HepG2 (cell line): ENCODE measurements around the gene YIF1B. TPM values are rescaled to one million over a fixed set of nuclear protein-coding genes. Genes with fewer than 3 reads are reported as not detected.

Experiments
- ADNP ChIP-seq: sonication (generic); formaldehyde crosslinking; IDR thresholded peaks from 2 replicates; pipeline ENCODE4 v1.4.0; 2020; ENCODE audit warnings: missing genetic modification reagents
- ATF7-NPFF ChIP-seq: sonication (generic); formaldehyde crosslinking; IDR thresholded peaks from 2 replicates; pipeline ENCODE4 v1.8.1; 2023; ENCODE audit warnings: mild to moderate bottlenecking, low read depth, missing genetic modification reagents, moderate library complexity
- ATM ChIP-seq: fragments of 450-650 bp; IDR thresholded peaks from 2 replicates; pipeline ENCODE4 v1.7.1; 2017; ENCODE audit warnings: mild to moderate bottlenecking, borderline replicate concordance
- HNRNPUL1 ChIP-seq: fragments of 200-400 bp; formaldehyde crosslinking; IDR thresholded peaks from 2 replicates; pipeline ENCODE4 v1.6.1; 2017; ENCODE audit warnings: low read depth, mild to moderate bottlenecking, low read length, moderate library complexity
- MAX ChIP-seq: IDR thresholded peaks from 2 replicates; pipeline ENCODE4 v1.6.1; 2012; ENCODE audit warnings: inconsistent platforms
- MLLT10 ChIP-seq: sonication (generic); formaldehyde crosslinking; IDR thresholded peaks from 2 replicates; pipeline ENCODE4 v1.4.0; 2020; ENCODE audit warnings: missing genetic modification reagents
- NBN ChIP-seq: fragments of 450-650 bp; conservative IDR thresholded peaks from 2 replicates; pipeline ENCODE4 v1.6.1; 2017
- NR2C2 ChIP-seq: sonication (generic); formaldehyde crosslinking; IDR thresholded peaks from 2 replicates; pipeline ENCODE4 v1.4.0; 2020; ENCODE audit warnings: missing genetic modification reagents, mild to moderate bottlenecking, moderate library complexity, borderline replicate concordance
- PPARG ChIP-seq: conservative IDR thresholded peaks from 2 replicates; pipeline ENCODE4 v1.6.1; 2016; ENCODE audit warnings: missing biosample characterization, missing genetic modification reagents
- RBFOX2 ChIP-seq: fragments of 200-400 bp; formaldehyde crosslinking; IDR thresholded peaks from 2 replicates; pipeline ENCODE4 v1.6.1; 2017; ENCODE audit warnings: low read depth, mild to moderate bottlenecking, low read length
- SOX13 ChIP-seq, 3 experiments: fragments of 450-650 bp in 1 of 3; sonication (generic) in 1 of 3; formaldehyde crosslinking in 1 of 3; IDR thresholded peaks in 2 of 3; conservative IDR thresholded peaks in 1 of 3; 2 replicates each; pipeline versions ENCODE4 v1.5.0 to v1.6.1; 2016 to 2020; ENCODE audit warnings: antibody characterized with exemption in 1 of 3, mild to moderate bottlenecking in 1 of 3, missing compliant biosample characterization in 1 of 3, missing genetic modification reagents in 1 of 3, moderate library complexity in 1 of 3
- SPEN ChIP-seq: sonication (generic); formaldehyde crosslinking; IDR thresholded peaks from 2 replicates; pipeline ENCODE4 v1.5.1; 2020; ENCODE audit warnings: low read depth, mild to moderate bottlenecking, missing genetic modification reagents
- STAT5B ChIP-seq: sonication (generic); formaldehyde crosslinking; IDR thresholded peaks from 2 replicates; pipeline ENCODE4 v1.4.0; 2020; ENCODE audit warnings: missing genetic modification reagents
- TEAD2 ChIP-seq: sonication (generic); formaldehyde crosslinking; IDR thresholded peaks from 2 replicates; pipeline ENCODE4 v1.9.0; 2021; ENCODE audit warnings: missing genetic modification reagents
- THYN1 ChIP-seq: sonication (generic); formaldehyde crosslinking; IDR thresholded peaks from 2 replicates; pipeline ENCODE4 v1.8.1; 2023; ENCODE audit warnings: low read depth, mild to moderate bottlenecking, moderate library complexity, missing genetic modification reagents, borderline replicate concordance
- ZBTB21 ChIP-seq: sonication (generic); formaldehyde crosslinking; IDR thresholded peaks from 2 replicates; pipeline ENCODE4 v1.4.0; 2020; ENCODE audit warnings: missing genetic modification reagents
- ZFP36L1 ChIP-seq: sonication (generic); formaldehyde crosslinking; IDR thresholded peaks from 2 replicates; pipeline ENCODE4 v1.8.0; 2022; ENCODE audit warnings: mild to moderate bottlenecking, missing genetic modification reagents, moderate library complexity
- ZFY ChIP-seq: sonication (generic); formaldehyde crosslinking; IDR thresholded peaks from 2 replicates; pipeline ENCODE4 v1.4.0; 2020; ENCODE audit warnings: missing genetic modification reagents
- ZNF10 ChIP-seq: sonication (generic); formaldehyde crosslinking; IDR thresholded peaks from 2 replicates; pipeline ENCODE4 v1.4.0; 2020; ENCODE audit warnings: mild to moderate bottlenecking, low read depth, missing genetic modification reagents, borderline replicate concordance
- ZNF160 ChIP-seq: sonication (generic); formaldehyde crosslinking; IDR thresholded peaks from 2 replicates; pipeline ENCODE4 v1.8.0; 2022; ENCODE audit warnings: mild to moderate bottlenecking, inconsistent platforms, missing genetic modification reagents
- ZNF3 ChIP-seq: IDR thresholded peaks from 2 replicates; pipeline ENCODE4 v1.7.0; 2017; ENCODE audit warnings: inconsistent platforms
- ZNF558 ChIP-seq: sonication (generic); formaldehyde crosslinking; IDR thresholded peaks from 2 replicates; pipeline ENCODE4 v1.9.0; 2022; ENCODE audit warnings: mild to moderate bottlenecking, missing genetic modification reagents, borderline replicate concordance
- ZNF75D ChIP-seq: sonication (generic); formaldehyde crosslinking; IDR thresholded peaks from 2 replicates; pipeline ENCODE4 v1.8.1; 2023; ENCODE audit warnings: missing genetic modification reagents, mild to moderate bottlenecking, borderline replicate concordance
- ZNF816 ChIP-seq: sonication (generic); formaldehyde crosslinking; IDR thresholded peaks from 2 replicates; pipeline ENCODE4 v1.8.0; 2022; ENCODE audit warnings: missing genetic modification reagents, mild to moderate bottlenecking, borderline replicate concordance
- ZSCAN25 ChIP-seq: sonication (generic); formaldehyde crosslinking; IDR thresholded peaks from 2 replicates; pipeline ENCODE4 v1.8.0; 2022; ENCODE audit warnings: mild to moderate bottlenecking, missing genetic modification reagents
- ZZZ3 ChIP-seq: sonication (generic); formaldehyde crosslinking; IDR thresholded peaks from 2 replicates; pipeline ENCODE4 v1.4.0; 2020; ENCODE audit warnings: missing genetic modification reagents, mild to moderate bottlenecking, borderline replicate concordance
- polyA plus RNA-seq, 8 experiments: library from polyadenylated mRNA; depleted of rRNA in 3 of 8; stranded (reverse) in 7 of 8; unstranded in 1 of 8; fragments of >200 nt; fragmentation: Illumina TruSeq in 4 of 8; extraction: Trizol in 4 of 8; gene quantifications; 2 replicates each; pipeline versions ENCODE4 v1.2.1 to v1.2.3, GENCODE V29; 2011 to 2016; ENCODE audit warnings: low read depth in 4 of 8, missing spikeins in 1 of 8, mixed read lengths in 1 of 8; ENCODE audit not compliant: insufficient read depth in 1 of 8
- total RNA-seq, 5 experiments: library from RNA; depleted of rRNA; stranded (reverse); fragments of >200 nt; fragmentation: Illumina TruSeq; extraction: Trizol; gene quantifications; 2 replicates each; pipeline ENCODE4 v1.2.3, GENCODE V29; 2016; ENCODE audit warnings: low read depth in 1 of 5
- TF ChIP-seq, protein P1 (sequence below): sonication (generic); formaldehyde crosslinking; IDR thresholded peaks from 2 replicates; pipeline ENCODE4 v1.5.0; 2020; ENCODE audit warnings: missing genetic modification reagents, mild to moderate bottlenecking, borderline replicate concordance
- TF ChIP-seq, protein P2 (sequence below): sonication (generic); formaldehyde crosslinking; IDR thresholded peaks from 2 replicates; pipeline ENCODE4 v1.8.1; 2023; ENCODE audit warnings: missing genetic modification reagents, mild to moderate bottlenecking, borderline replicate concordance
- TF ChIP-seq, protein P3 (sequence below): IDR thresholded peaks from 2 replicates; pipeline ENCODE4 v1.6.1; 2016; ENCODE audit warnings: low read depth, borderline replicate concordance
- TF ChIP-seq, protein P4 (sequence below): sonication (generic); formaldehyde crosslinking; IDR thresholded peaks from 2 replicates; pipeline ENCODE4 v1.5.1; 2020; ENCODE audit warnings: missing genetic modification reagents, mild to moderate bottlenecking, borderline replicate concordance

Gene YIF1B
- total and polyA plus RNA-seq, 2 of the 13 experiments (the other 11 are each of a cell fraction or from before 2014, with no cell fraction given), result 41.4 to 85.2 TPM

DNA sequence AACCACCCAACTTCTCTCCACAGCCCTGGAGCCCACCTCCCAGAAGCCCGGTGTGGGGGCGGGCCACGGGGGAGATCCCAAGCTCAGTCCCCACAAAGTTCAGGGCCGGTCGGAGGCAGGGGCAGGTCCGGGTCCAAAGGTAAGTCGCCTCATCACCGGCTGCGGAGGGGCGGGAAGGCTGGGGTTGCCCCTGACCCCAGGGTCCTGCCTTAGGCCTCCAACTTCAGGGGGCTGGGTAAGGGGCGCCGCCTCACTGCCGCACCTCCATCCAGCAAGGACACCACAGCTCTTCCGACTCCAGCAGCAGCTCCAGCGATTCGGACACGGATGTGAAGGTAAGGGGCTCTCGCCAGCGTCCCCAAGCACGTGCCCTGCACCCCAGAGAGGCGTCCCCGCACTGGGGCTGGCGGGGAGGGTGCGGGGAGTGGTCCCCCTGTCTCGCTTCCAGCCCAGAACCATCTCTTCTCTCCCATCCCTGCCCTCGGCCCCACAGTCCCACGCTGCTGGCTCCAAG lies 11.3 kb downstream of the YIF1B start (continued):
- TF ChIP-seq SOX13 (IDR thresholded peaks at IDR 0.05) (no peak), SOX13 (CRISPR knock-in tag; conservative IDR thresholded peaks at IDR 0.05 in 1 of 2, IDR thresholded peaks at IDR 0.05 in 1 of 2) (no peak), RBFOX2 (no peak), PPARG (no peak), TEAD2 (CRISPR knock-in tag) (no peak), SPEN (CRISPR knock-in tag) (no peak), HNRNPUL1 (no peak), ZNF75D (CRISPR knock-in tag) (no peak), ATF7-NPFF (CRISPR knock-in tag) (no peak), ZNF10 (no peak), NR2C2 (CRISPR knock-in tag) (peak; percentile 28; the same call in 1 of the 2 replicates), ZFY (CRISPR knock-in tag) (no peak), STAT5B (CRISPR knock-in tag) (no peak), ZNF3 (CRISPR knock-in tag) (no peak), NBN (no peak), MAX (no peak), ZNF160 (0 out of 2 replicates have a peak, but pooled peaks have one; percentile 33), ZZZ3 (CRISPR knock-in tag) (no peak), ZNF816 (CRISPR knock-in tag) (no peak), ZFP36L1 (CRISPR knock-in tag) (no peak), ZSCAN25 (no peak), THYN1 (CRISPR knock-in tag) (no peak), ADNP (CRISPR knock-in tag) (no peak), ATM (no peak), ZNF558 (CRISPR knock-in tag) (no peak), MLLT10 (CRISPR knock-in tag) (no peak), ZBTB21 (CRISPR knock-in tag) (no peak)
- TF ChIP-seq, protein P1, sequence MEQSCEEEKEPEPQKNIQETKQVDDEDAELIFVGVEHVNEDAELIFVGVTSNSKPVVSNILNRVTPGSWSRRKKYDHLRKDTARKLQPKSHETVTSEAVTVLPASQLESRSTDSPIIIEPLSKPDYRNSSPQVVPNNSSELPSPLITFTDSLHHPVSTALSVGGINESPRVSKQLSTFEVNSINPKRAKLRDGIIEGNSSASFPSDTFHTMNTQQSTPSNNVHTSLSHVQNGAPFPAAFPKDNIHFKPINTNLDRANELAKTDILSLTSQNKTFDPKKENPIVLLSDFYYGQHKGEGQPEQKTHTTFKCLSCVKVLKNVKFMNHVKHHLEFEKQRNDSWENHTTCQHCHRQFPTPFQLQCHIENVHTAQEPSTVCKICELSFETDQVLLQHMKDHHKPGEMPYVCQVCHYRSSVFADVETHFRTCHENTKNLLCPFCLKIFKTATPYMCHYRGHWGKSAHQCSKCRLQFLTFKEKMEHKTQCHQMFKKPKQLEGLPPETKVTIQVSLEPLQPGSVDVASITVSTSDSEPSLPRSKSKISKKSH (CRISPR knock-in tag), result no peak
- TF ChIP-seq, protein P2, sequence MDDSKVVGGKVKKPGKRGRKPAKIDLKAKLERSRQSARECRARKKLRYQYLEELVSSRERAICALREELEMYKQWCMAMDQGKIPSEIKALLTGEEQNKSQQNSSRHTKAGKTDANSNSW (CRISPR knock-in tag), result no peak
- TF ChIP-seq, protein P3, sequence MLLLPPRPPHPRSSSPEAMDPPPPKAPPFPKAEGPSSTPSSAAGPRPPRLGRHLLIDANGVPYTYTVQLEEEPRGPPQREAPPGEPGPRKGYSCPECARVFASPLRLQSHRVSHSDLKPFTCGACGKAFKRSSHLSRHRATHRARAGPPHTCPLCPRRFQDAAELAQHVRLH (CRISPR knock-in tag), result no peak
- TF ChIP-seq, protein P4, sequence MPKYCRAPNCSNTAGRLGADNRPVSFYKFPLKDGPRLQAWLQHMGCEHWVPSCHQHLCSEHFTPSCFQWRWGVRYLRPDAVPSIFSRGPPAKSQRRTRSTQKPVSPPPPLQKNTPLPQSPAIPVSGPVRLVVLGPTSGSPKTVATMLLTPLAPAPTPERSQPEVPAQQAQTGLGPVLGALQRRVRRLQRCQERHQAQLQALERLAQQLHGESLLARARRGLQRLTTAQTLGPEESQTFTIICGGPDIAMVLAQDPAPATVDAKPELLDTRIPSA, result no peak
